CD14-positive monocyte (primary cell): Measurements from ENCODE around the gene EIF5A2. TPM values are rescaled to one million over a fixed set of nuclear protein-coding genes. Genes with fewer than 3 reads are reported as not detected.
A peak's percentile ranks its signal among the peaks of the same experiment; 100 is the strongest.

Experiments
- DNase-seq, 3 donors: peaks; one replicate each; pipeline ENCODE4 v3.0.0-alpha.2; 2011 to 2022
- H2AFZ ChIP-seq: 2 replicates; pipeline ENCODE4 v1.6.0; 2012; ENCODE audit warnings: mild to moderate bottlenecking, low read depth, low read length, inconsistent platforms; ENCODE audit not compliant: insufficient read depth, poor library complexity, severe bottlenecking
- H3K27ac ChIP-seq, 2 donors: 1 replicate in 1 of 2; 2 replicates in 1 of 2; pipeline ENCODE4 v1.5.1; 2012 to 2013; ENCODE audit warnings: low read length in 2 of 2, control low read depth in 1 of 2, inconsistent platforms in 1 of 2, low read depth in 1 of 2, mild to moderate bottlenecking in 1 of 2
- H3K27me3 ChIP-seq, 2 donors: one replicate each; pipeline versions ENCODE4 v1.6.0 to v1.6.1; 2011 to 2013; ENCODE audit warnings: low read length in 2 of 2; ENCODE audit not compliant: control insufficient read depth in 2 of 2, insufficient read depth in 2 of 2
- H3K36me3 ChIP-seq, 2 donors: replicated peaks in 1 of 2; 1 replicate in 1 of 2; 2 replicates in 1 of 2; pipeline versions ENCODE4 v1.5.1 to v1.6.1; 2012 to 2013; ENCODE audit warnings: low read length in 2 of 2, control low read depth in 1 of 2, inconsistent platforms in 1 of 2, mild to moderate bottlenecking in 1 of 2; ENCODE audit not compliant: insufficient read depth in 2 of 2, control insufficient read depth in 1 of 2
- H3K4me1 ChIP-seq, 2 donors: 1 replicate in 1 of 2; 2 replicates in 1 of 2; pipeline versions ENCODE4 v1.5.1 to v1.6.1; 2012 to 2013; ENCODE audit warnings: low read length in 2 of 2, control low read depth in 1 of 2, inconsistent platforms in 1 of 2, mild to moderate bottlenecking in 1 of 2, moderate library complexity in 1 of 2; ENCODE audit not compliant: insufficient read depth in 2 of 2, control insufficient read depth in 1 of 2
- H3K4me2 ChIP-seq: replicated peaks from 2 replicates; pipeline ENCODE3; 2012; ENCODE audit warnings: low read length, moderate library complexity, mild to moderate bottlenecking; ENCODE audit not compliant: poor library complexity, severe bottlenecking; ENCODE audit errors: extremely low read depth
- H3K4me3 ChIP-seq, 3 experiments: fragments of 200-600 bp in 1 of 3; sonication (generic) in 1 of 3; replicated peaks in 1 of 3; 1 replicate in 2 of 3; 2 replicates in 1 of 3; pipeline ENCODE4 v1.5.1; 2011 to 2013; ENCODE audit warnings: low read length in 3 of 3, mild to moderate bottlenecking in 3 of 3, control low read depth in 2 of 3, low read depth in 2 of 3, inconsistent platforms in 1 of 3, moderate library complexity in 1 of 3
- H3K79me2 ChIP-seq: 2 replicates; pipeline ENCODE4 v1.6.0; 2012; ENCODE audit warnings: mild to moderate bottlenecking, control low read depth, inconsistent platforms, low read length, moderate library complexity; ENCODE audit not compliant: insufficient read depth
- H3K9ac ChIP-seq: 2 replicates; pipeline ENCODE4 v1.6.0; 2017; ENCODE audit warnings: low read length, mild to moderate bottlenecking; ENCODE audit not compliant: insufficient read depth, poor library complexity, severe bottlenecking
- H3K9me3 ChIP-seq, 2 donors: replicated peaks in 1 of 2; 1 replicate in 1 of 2; 2 replicates in 1 of 2; pipeline versions ENCODE4 v1.5.1 to v1.6.1; 2012 to 2013; ENCODE audit warnings: low read length in 2 of 2, control low read depth in 1 of 2; ENCODE audit not compliant: control insufficient read depth in 1 of 2, insufficient read depth in 1 of 2
- H4K20me1 ChIP-seq: 2 replicates; pipeline ENCODE4 v1.6.0; 2012; ENCODE audit warnings: mild to moderate bottlenecking, low read length, control low read depth, moderate library complexity; ENCODE audit not compliant: insufficient read depth
- H3K27ac Mint-ChIP-seq, 7 donors: one replicate each; pipeline ENCODE4 v1.8.0; 2020; ENCODE audit warnings: mild to moderate bottlenecking in 7 of 7, mixed read lengths in 7 of 7, moderate library complexity in 6 of 7, inconsistent platforms in 2 of 7
- H3K27me3 Mint-ChIP-seq, 3 donors: one replicate each; pipeline ENCODE4 v1.8.0; 2021 to 2022; ENCODE audit warnings: low read depth in 3 of 3, mild to moderate bottlenecking in 3 of 3, mixed read lengths in 3 of 3, moderate library complexity in 3 of 3, inconsistent platforms in 1 of 3
- H3K36me3 Mint-ChIP-seq, 2 donors: one replicate each; pipeline ENCODE4 v1.8.0; 2020; ENCODE audit warnings: mixed read lengths in 2 of 2, inconsistent platforms in 1 of 2, mild to moderate bottlenecking in 1 of 2
- H3K4me1 Mint-ChIP-seq: one replicate; pipeline ENCODE4 v1.8.0; 2020; ENCODE audit warnings: mild to moderate bottlenecking, mixed read lengths
- H3K4me3 Mint-ChIP-seq, 2 donors: one replicate each; pipeline ENCODE4 v1.8.0; 2020; ENCODE audit warnings: mild to moderate bottlenecking in 2 of 2, mixed read lengths in 2 of 2, moderate library complexity in 1 of 2
- H3K9me3 Mint-ChIP-seq, 7 donors: one replicate each; pipeline ENCODE4 v1.8.0; 2020 to 2022; ENCODE audit warnings: mixed read lengths in 7 of 7, mild to moderate bottlenecking in 6 of 7, moderate library complexity in 6 of 7, inconsistent platforms in 2 of 7
- CTCF ChIP-seq: fragments of 200-600 bp; IDR thresholded peaks from one replicate; pipeline ENCODE4 v1.8.0; 2022; ENCODE audit warnings: antibody characterized with exemption, mild to moderate bottlenecking
- WGBS: methylation state at CpG from one replicate; pipeline ENCODE4 v1.1.5; 2013; ENCODE audit warnings: missing lambda C conversion rate; ENCODE audit not compliant: insufficient coverage; 5-methylcytosine and 5-hydroxymethylcytosine counted together
- intact Hi-C, 2 donors: fragments of 100-400 bp; cut with micrococcal nuclease; formaldehyde crosslinking; loops; one replicate each; pipeline versions ENCODE4 v1.15.0 to v1.15.1; 2023
- polyA plus RNA-seq, 3 donors: library from polyadenylated mRNA; depleted of rRNA in 1 of 3; unstranded in 2 of 3; stranded (reverse) in 1 of 3; fragments of 300-500 nt in 2 of 3; fragments of >200 nt in 1 of 3; fragmentation: Illumina TruSeq in 2 of 3; gene quantifications; 1 replicate in 2 of 3; 2 replicates in 1 of 3; pipeline ENCODE4 v1.2.3, GENCODE V29; 2012 to 2021

EIF5A2 gene
- polyA plus RNA-seq, 3 donors, result 0.49 to 5.4 (median 1.4) TPM

- no peak overlapping the region for H3K9ac ChIP-seq
- H2AFZ ChIP-seq, result no peak overlapping the region
- H3K4me3 Mint-ChIP-seq, result no peak overlapping the region
- H3K4me3 ChIP-seq, result no peak overlapping the region
- H3K4me2 ChIP-seq, result no peak overlapping the region
- H3K36me3 Mint-ChIP-seq, result no peaks in the 10 kb centered on the region
- H3K27me3 ChIP-seq, result no peaks in the 10 kb centered on the region
- no peaks in the 10 kb centered on the region for H4K20me1 ChIP-seq
- intact Hi-C loops, result no loop called here
- H3K36me3 ChIP-seq, result no peaks in the 10 kb centered on the region
- no peak overlapping the region for H3K27ac ChIP-seq
- no peaks in the 10 kb centered on the region for H3K4me1 Mint-ChIP-seq
- H3K4me1 ChIP-seq, result no peaks in the 10 kb centered on the region
- no peak for TF ChIP-seq CTCF
- no peak for DNase-seq
- H3K9me3 Mint-ChIP-seq, result no peaks in the 10 kb centered on the region
- no peaks in the 10 kb centered on the region for H3K9me3 ChIP-seq
- H3K79me2 ChIP-seq, result no peaks in the 10 kb centered on the region
- no peak overlapping the region for H3K27ac Mint-ChIP-seq
- peaks cover 0 to 1% (median 1%) of the 10 kb centered on the region in 3 donors for H3K27me3 Mint-ChIP-seq
- WGBS, result 100% methylated on average over 2 of the region's 2 CpGs
Observed at GRCh38 chr3:170876537-170876936, 31.9 kb downstream of the EIF5A2 start.

GRCh38 chr3:170869645-170870593 lies 38.5 kb downstream of the EIF5A2 start, which contains the start of gene RPL22L1:
TSS of gene RPL22L1 (minus strand) at chr3:170870195. CDS start at chr3:170870167, 28 bp downstream.
- peak within 1 kb of the TSS; percentile 73 for H3K4me2 ChIP-seq
- H3K27ac Mint-ChIP-seq, result peak within 1 kb of the TSS; percentile 97 to 100 (median 99)
- H3K4me3 ChIP-seq, result peak within 1 kb of the TSS; percentile 89 to 96 (median 90)
- H4K20me1 ChIP-seq, result peaks cover 25% of the 10 kb centered on the region
- intact Hi-C loops, result no loop called here
- H3K9me3 Mint-ChIP-seq, result no peaks in the 10 kb centered on the region
- peak within 1 kb of the TSS; percentile 83 to 99 for H3K4me3 Mint-ChIP-seq
- peak within 1 kb of the TSS; percentile 95 to 99 for H3K27ac ChIP-seq
- whole genome bisulfite sequencing, result 0% methylated on average over 58 of the region's 59 CpGs
- peak within 1 kb of the TSS; percentile 89 for H3K9ac ChIP-seq
- peaks cover 35% of the 10 kb centered on the region for H3K79me2 ChIP-seq
- peak within 1 kb of the TSS; percentile 81 for H2AFZ ChIP-seq
- H3K27me3 ChIP-seq, result no peaks in the 10 kb centered on the region
- peaks cover 0 to 1% (median 0%) of the 10 kb centered on the region in 3 donors for H3K27me3 Mint-ChIP-seq
- peaks cover 23% of the 10 kb centered on the region for H3K4me1 Mint-ChIP-seq
- DNase-seq, result peak; percentile 95 to 97 (median 97)
- peaks cover 13 to 24% of the 10 kb centered on the region in 2 donors for H3K36me3 ChIP-seq
- no peaks in the 10 kb centered on the region for H3K9me3 ChIP-seq
- TF ChIP-seq CTCF, result no peak
- peaks cover 33 to 42% of the 10 kb centered on the region in 2 donors for H3K4me1 ChIP-seq
- peaks cover 18 to 26% of the 10 kb centered on the region in 2 donors for H3K36me3 Mint-ChIP-seq
